ENCODE data around the gene PLCXD3. TPM values are rescaled to one million over a fixed set of nuclear protein-coding genes. Genes with fewer than 3 reads are reported as not detected.

Gene PLCXD3
- total and polyA plus RNA-seq, 2 donors, result 0.05 to 0.37 TPM

- no peaks in the 10 kb centered on the region for H3K36me3 ChIP-seq (ENCODE audit: control insufficient read depth in 2 of 2, insufficient read depth in 2 of 2, low read length in 1 of 2)
- no peak for DNase-seq (ENCODE audit: low read depth in 6 of 9, low spot score in 9 of 9)
These were observed 82.9 kb downstream of the PLCXD3 start for GRCh38 chr5:41427505-41427904.

GRCh38 chr5:41425736-41426135, 84.7 kb downstream of the PLCXD3 start:
- DNase-seq (ENCODE audit: low read depth in 6 of 9, low spot score in 9 of 9), result no peak
- no peaks in the 10 kb centered on the region for H3K4me1 ChIP-seq (ENCODE audit: control insufficient read depth in 2 of 2, insufficient read depth in 2 of 2, low read length in 2 of 2)
- H3K9me3 ChIP-seq (ENCODE audit: control insufficient read depth in 2 of 2, insufficient read depth in 1 of 2, low read length in 1 of 2), result no peaks in the 10 kb centered on the region
- H3K27ac ChIP-seq (ENCODE audit: low read depth in 1 of 2, low read length in 1 of 2), result no peak overlapping the region
- no peaks in the 10 kb centered on the region for H3K27me3 ChIP-seq (ENCODE audit: control insufficient read depth in 2 of 2, insufficient read depth in 1 of 2, low read length in 1 of 2)
- no peak overlapping the region for H3K4me3 ChIP-seq (ENCODE audit: low read length in 2 of 2)
- no peaks in the 10 kb centered on the region for H3K36me3 ChIP-seq (ENCODE audit: control insufficient read depth in 2 of 2, insufficient read depth in 2 of 2, low read length in 1 of 2)
- WGBS, result 96% methylated on average over 3 of the region's 3 CpGs

More at GRCh38 chr5:41427505-41427904, 82.9 kb downstream of the PLCXD3 start:
- Histone ChIP-seq H3K4me1 (ENCODE audit: control insufficient read depth in 2 of 2, insufficient read depth in 2 of 2, low read length in 2 of 2) (no peaks in the 10 kb centered on the region), H3K4me3 (ENCODE audit: low read length in 2 of 2) (no peak overlapping the region), H3K27me3 (ENCODE audit: control insufficient read depth in 2 of 2, insufficient read depth in 1 of 2, low read length in 1 of 2) (no peaks in the 10 kb centered on the region), H3K9me3 (ENCODE audit: control insufficient read depth in 2 of 2, insufficient read depth in 1 of 2, low read length in 1 of 2) (no peaks in the 10 kb centered on the region), H3K27ac (ENCODE audit: low read depth in 1 of 2, low read length in 1 of 2) (no peak overlapping the region)
- WGBS, result 11% methylated on average over 1 of the region's 1 CpG

GRCh38 chr5:41420492-41421067, 89.8 kb downstream of the PLCXD3 start:
- Histone ChIP-seq H3K27ac (ENCODE audit: low read depth in 1 of 2, low read length in 1 of 2) (no peak overlapping the region), H3K9me3 (ENCODE audit: control insufficient read depth in 2 of 2, insufficient read depth in 1 of 2, low read length in 1 of 2) (no peaks in the 10 kb centered on the region), H3K36me3 (ENCODE audit: control insufficient read depth in 2 of 2, insufficient read depth in 2 of 2, low read length in 1 of 2) (no peaks in the 10 kb centered on the region), H3K4me3 (ENCODE audit: low read length in 2 of 2) (no peak overlapping the region), H3K4me1 (ENCODE audit: control insufficient read depth in 2 of 2, insufficient read depth in 2 of 2, low read length in 2 of 2) (no peaks in the 10 kb centered on the region), H3K27me3 (ENCODE audit: control insufficient read depth in 2 of 2, insufficient read depth in 1 of 2, low read length in 1 of 2) (no peaks in the 10 kb centered on the region)
- no peak for DNase-seq (ENCODE audit: low read depth in 6 of 9, low spot score in 9 of 9)
- 94% methylated on average over 3 of the region's 3 CpGs for WGBS

GRCh38 chr5:41418220-41419031, 92.0 kb downstream of the PLCXD3 start:
- Histone ChIP-seq H3K27me3 (ENCODE audit: control insufficient read depth in 2 of 2, insufficient read depth in 1 of 2, low read length in 1 of 2) (no peaks in the 10 kb centered on the region), H3K27ac (ENCODE audit: low read depth in 1 of 2, low read length in 1 of 2) (no peak overlapping the region), H3K4me3 (ENCODE audit: low read length in 2 of 2) (no peak overlapping the region), H3K36me3 (ENCODE audit: control insufficient read depth in 2 of 2, insufficient read depth in 2 of 2, low read length in 1 of 2) (no peaks in the 10 kb centered on the region), H3K9me3 (ENCODE audit: control insufficient read depth in 2 of 2, insufficient read depth in 1 of 2, low read length in 1 of 2) (no peaks in the 10 kb centered on the region), H3K4me1 (ENCODE audit: control insufficient read depth in 2 of 2, insufficient read depth in 2 of 2, low read length in 2 of 2) (no peaks in the 10 kb centered on the region)
- no peak for DNase-seq (ENCODE audit: low read depth in 6 of 9, low spot score in 9 of 9)
- WGBS, result 69% methylated on average over 2 of the region's 2 CpGs

- Histone ChIP-seq H3K4me3 (ENCODE audit: low read length in 2 of 2) (no peak overlapping the region), H3K27me3 (ENCODE audit: control insufficient read depth in 2 of 2, insufficient read depth in 1 of 2, low read length in 1 of 2) (no peaks in the 10 kb centered on the region), H3K36me3 (ENCODE audit: control insufficient read depth in 2 of 2, insufficient read depth in 2 of 2, low read length in 1 of 2) (no peaks in the 10 kb centered on the region), H3K9me3 (ENCODE audit: control insufficient read depth in 2 of 2, insufficient read depth in 1 of 2, low read length in 1 of 2) (no peaks in the 10 kb centered on the region), H3K27ac (ENCODE audit: low read depth in 1 of 2, low read length in 1 of 2) (no peak overlapping the region), H3K4me1 (ENCODE audit: control insufficient read depth in 2 of 2, insufficient read depth in 2 of 2, low read length in 2 of 2) (no peaks in the 10 kb centered on the region)
- DNase-seq (ENCODE audit: low read depth in 6 of 9, low spot score in 9 of 9), result no peak
- WGBS, result 95% methylated on average over 1 of the region's 1 CpG
These were observed 94.1 kb downstream of the PLCXD3 start for GRCh38 chr5:41416336-41416735.

- 77% methylated on average over 1 of the region's 1 CpG for WGBS
- DNase-seq (ENCODE audit: low read depth in 6 of 9, low spot score in 9 of 9), result no peak
- Histone ChIP-seq H3K27me3 (ENCODE audit: control insufficient read depth in 2 of 2, insufficient read depth in 1 of 2, low read length in 1 of 2) (no peaks in the 10 kb centered on the region), H3K36me3 (ENCODE audit: control insufficient read depth in 2 of 2, insufficient read depth in 2 of 2, low read length in 1 of 2) (no peaks in the 10 kb centered on the region), H3K9me3 (ENCODE audit: control insufficient read depth in 2 of 2, insufficient read depth in 1 of 2, low read length in 1 of 2) (no peaks in the 10 kb centered on the region), H3K4me1 (ENCODE audit: control insufficient read depth in 2 of 2, insufficient read depth in 2 of 2, low read length in 2 of 2) (no peaks in the 10 kb centered on the region), H3K4me3 (ENCODE audit: low read length in 2 of 2) (no peak overlapping the region), H3K27ac (ENCODE audit: low read depth in 1 of 2, low read length in 1 of 2) (no peak overlapping the region)
These were observed 95.2 kb downstream of the PLCXD3 start for GRCh38 chr5:41415242-41415641.

- no peaks in the 10 kb centered on the region for H3K36me3 ChIP-seq (ENCODE audit: control insufficient read depth in 2 of 2, insufficient read depth in 2 of 2, low read length in 1 of 2)
- H3K4me3 ChIP-seq (ENCODE audit: low read length in 2 of 2), result no peak overlapping the region
- DNase-seq (ENCODE audit: low read depth in 6 of 9, low spot score in 9 of 9), result no peak
- no peak overlapping the region for H3K27ac ChIP-seq (ENCODE audit: low read depth in 1 of 2, low read length in 1 of 2)
- 93% methylated on average over 2 of the region's 2 CpGs for WGBS
- no peaks in the 10 kb centered on the region for H3K9me3 ChIP-seq (ENCODE audit: control insufficient read depth in 2 of 2, insufficient read depth in 1 of 2, low read length in 1 of 2)
- H3K4me1 ChIP-seq (ENCODE audit: control insufficient read depth in 2 of 2, insufficient read depth in 2 of 2, low read length in 2 of 2), result no peaks in the 10 kb centered on the region
- no peaks in the 10 kb centered on the region for H3K27me3 ChIP-seq (ENCODE audit: control insufficient read depth in 2 of 2, insufficient read depth in 1 of 2, low read length in 1 of 2)
These were observed 95.8 kb downstream of the PLCXD3 start for GRCh38 chr5:41414598-41414997.

GRCh38 chr5:41413074-41413473, 97.3 kb downstream of the PLCXD3 start:
- Histone ChIP-seq H3K4me1 (ENCODE audit: control insufficient read depth in 2 of 2, insufficient read depth in 2 of 2, low read length in 2 of 2) (no peaks in the 10 kb centered on the region), H3K4me3 (ENCODE audit: low read length in 2 of 2) (no peak overlapping the region), H3K27ac (ENCODE audit: low read depth in 1 of 2, low read length in 1 of 2) (no peak overlapping the region), H3K9me3 (ENCODE audit: control insufficient read depth in 2 of 2, insufficient read depth in 1 of 2, low read length in 1 of 2) (no peaks in the 10 kb centered on the region), H3K27me3 (ENCODE audit: control insufficient read depth in 2 of 2, insufficient read depth in 1 of 2, low read length in 1 of 2) (no peaks in the 10 kb centered on the region), H3K36me3 (ENCODE audit: control insufficient read depth in 2 of 2, insufficient read depth in 2 of 2, low read length in 1 of 2) (no peaks in the 10 kb centered on the region)
- 62% methylated on average over 1 of the region's 1 CpG for WGBS
- DNase-seq (ENCODE audit: low read depth in 6 of 9, low spot score in 9 of 9), result no peak

- Histone ChIP-seq H3K4me3 (ENCODE audit: low read length in 2 of 2) (no peak overlapping the region), H3K4me1 (ENCODE audit: control insufficient read depth in 2 of 2, insufficient read depth in 2 of 2, low read length in 2 of 2) (no peaks in the 10 kb centered on the region), H3K27me3 (ENCODE audit: control insufficient read depth in 2 of 2, insufficient read depth in 1 of 2, low read length in 1 of 2) (no peaks in the 10 kb centered on the region), H3K27ac (ENCODE audit: low read depth in 1 of 2, low read length in 1 of 2) (no peak overlapping the region), H3K9me3 (ENCODE audit: control insufficient read depth in 2 of 2, insufficient read depth in 1 of 2, low read length in 1 of 2) (no peaks in the 10 kb centered on the region), H3K36me3 (ENCODE audit: control insufficient read depth in 2 of 2, insufficient read depth in 2 of 2, low read length in 1 of 2) (no peaks in the 10 kb centered on the region)
- no peak for DNase-seq (ENCODE audit: low read depth in 6 of 9, low spot score in 9 of 9)
- 71% methylated on average over 2 of the region's 2 CpGs for WGBS
These were observed 97.9 kb downstream of the PLCXD3 start for GRCh38 chr5:41412496-41412895.

Data from thymus (tissue), 11 donors.